Glutamatergic neuron (in vitro differentiated cells): ENCODE results near the gene LETM1. TPM values are rescaled to one million over a fixed set of nuclear protein-coding genes. Genes with fewer than 3 reads are reported as not detected.
A peak's percentile ranks its signal among the peaks of the same experiment; 100 is the strongest.

Experiments
- DNase-seq: peaks from one replicate; pipeline ENCODE4 v3.0.0; 2022
- H3K27ac Mint-ChIP-seq: one replicate; pipeline ENCODE4 v1.8.0; 2020; ENCODE audit warnings: mild to moderate bottlenecking, mixed read lengths, inconsistent platforms; ENCODE audit not compliant: unreplicated experiment
- H3K27me3 Mint-ChIP-seq: one replicate; pipeline ENCODE4 v1.8.0; 2020; ENCODE audit warnings: mild to moderate bottlenecking, moderate library complexity, mixed read lengths, inconsistent platforms; ENCODE audit not compliant: unreplicated experiment
- H3K36me3 Mint-ChIP-seq: one replicate; pipeline ENCODE4 v1.8.0; 2020; ENCODE audit warnings: mild to moderate bottlenecking, mixed read lengths, inconsistent platforms; ENCODE audit not compliant: unreplicated experiment
- H3K4me1 Mint-ChIP-seq: one replicate; pipeline ENCODE4 v1.8.0; 2020; ENCODE audit warnings: mild to moderate bottlenecking, low read depth, mixed read lengths, inconsistent platforms; ENCODE audit not compliant: unreplicated experiment
- H3K4me3 Mint-ChIP-seq: one replicate; pipeline ENCODE4 v1.8.0; 2020; ENCODE audit warnings: mild to moderate bottlenecking, mixed read lengths, inconsistent platforms; ENCODE audit not compliant: unreplicated experiment
- H3K9me3 Mint-ChIP-seq: one replicate; pipeline ENCODE4 v1.8.0; 2020; ENCODE audit warnings: mild to moderate bottlenecking, moderate library complexity, mixed read lengths, inconsistent platforms; ENCODE audit not compliant: unreplicated experiment
- CTCF ChIP-seq: fragments of 200-600 bp; sonication (generic); IDR thresholded peaks from one replicate; pipeline ENCODE4 v1.5.0; 2021; ENCODE audit not compliant: partially characterized antibody, unreplicated experiment
- total RNA-seq: library from RNA; stranded (reverse); fragmentation: NEBNext Ultra II Directional; extraction: Animal tissue kit (Norgen Biotek cat#: 25700); gene quantifications from one replicate; pipeline ENCODE4 v1.2.1, GENCODE V29; 2021; ENCODE audit not compliant: unreplicated experiment

Gene LETM1
- total RNA-seq, 1 donor from 2014 or later, result 48.5 TPM

GRCh38 chr4:1883583-1883982, 27.6 kb upstream of the LETM1 start:
- peaks cover 2% of the 10 kb centered on the region for H3K27me3 Mint-ChIP-seq
- TF ChIP-seq CTCF, result no peak
- no peak overlapping the region for H3K4me3 Mint-ChIP-seq
- no peaks in the 10 kb centered on the region for H3K36me3 Mint-ChIP-seq
- peaks cover 4% of the 10 kb centered on the region for H3K9me3 Mint-ChIP-seq
- H3K27ac Mint-ChIP-seq, result no peak overlapping the region
- peaks cover 34% of the 10 kb centered on the region for H3K4me1 Mint-ChIP-seq
- DNase-seq, result no peak

GRCh38 chr4:1882850-1883271, 26.9 kb upstream of the LETM1 start:
- Mint-ChIP-seq H3K27me3 (peaks cover 2% of the 10 kb centered on the region), H3K4me1 (peaks cover 33% of the 10 kb centered on the region), H3K36me3 (no peaks in the 10 kb centered on the region), H3K4me3 (no peak overlapping the region), H3K9me3 (peaks cover 5% of the 10 kb centered on the region), H3K27ac (no peak overlapping the region)
- no peak for DNase-seq
- no peak for TF ChIP-seq CTCF

GRCh38 chr4:1880332-1880731, 24.4 kb upstream of the LETM1 start:
- no peaks in the 10 kb centered on the region for H3K36me3 Mint-ChIP-seq
- no peak for TF ChIP-seq CTCF
- H3K4me3 Mint-ChIP-seq, result no peak overlapping the region
- no peak overlapping the region for H3K27ac Mint-ChIP-seq
- H3K4me1 Mint-ChIP-seq, result peaks cover 19% of the 10 kb centered on the region
- H3K27me3 Mint-ChIP-seq, result peaks cover 2% of the 10 kb centered on the region
- DNase-seq, result no peak
- peaks cover 2% of the 10 kb centered on the region for H3K9me3 Mint-ChIP-seq

GRCh38 chr4:1879485-1879884, 23.5 kb upstream of the LETM1 start:
- H3K4me1 Mint-ChIP-seq, result peaks cover 19% of the 10 kb centered on the region
- H3K27me3 Mint-ChIP-seq, result peaks cover 4% of the 10 kb centered on the region
- no peak for TF ChIP-seq CTCF
- no peak for DNase-seq
- no peak overlapping the region for H3K4me3 Mint-ChIP-seq
- H3K27ac Mint-ChIP-seq, result no peak overlapping the region
- H3K36me3 Mint-ChIP-seq, result no peaks in the 10 kb centered on the region
- H3K9me3 Mint-ChIP-seq, result peaks cover 2% of the 10 kb centered on the region

- Mint-ChIP-seq H3K27ac (no peak overlapping the region), H3K9me3 (peaks cover 11% of the 10 kb centered on the region), H3K4me3 (peak overlapping the region; percentile 18), H3K36me3 (no peaks in the 10 kb centered on the region), H3K27me3 (peaks cover 8% of the 10 kb centered on the region), H3K4me1 (peaks cover 7% of the 10 kb centered on the region)
- TF ChIP-seq CTCF, result no peak
- DNase-seq, result no peak
Measured at GRCh38 chr4:1874201-1874600, 18.2 kb upstream of the LETM1 start.
